HG03103 (cell line): ENCODE measurements around the gene KRTAP4-1.
"Not testable (repeated sequence)": the region's sequence is repeated elsewhere in the genome, so short reads cannot be mapped to it uniquely, and the experiment has no call there.

Source experiments
- ATAC-seq: cut with Tn5 transposase; IDR thresholded peaks from one replicate; pipeline ENCODE4 v1.9.1; 2021; ENCODE audit warnings: low read depth; ENCODE audit not compliant: unreplicated experiment

The KRTAP4-1 gene

GRCh38 chr17:41184480-41184961 lies at the start of gene KRTAP4-1:
KRTAP4-1 (minus strand) TSS chr17:41184911; CDS start chr17:41184854, 57 bp downstream.
- ATAC-seq: no peak

GRCh38 chr17:41232399-41233105 lies 47.8 kb upstream of the KRTAP4-1 start, which contains the start of gene KRTAP9-3:
KRTAP9-3 (plus strand) TSS chr17:41232449; CDS start chr17:41232502, 53 bp downstream.
- not testable (repeated sequence) for ATAC-seq

GRCh38 chr17:41231731-41232130 lies 47.0 kb upstream of the KRTAP4-1 start:
- no peak for ATAC-seq

GRCh38 chr17:41230094-41230493 lies 45.4 kb upstream of the KRTAP4-1 start:
- ATAC-seq: no peak

- not testable (repeated sequence) for ATAC-seq
These were observed 41.9 kb upstream of the KRTAP4-1 start, which contains the start of gene KRTAP9-2 for GRCh38 chr17:41226598-41227095. KRTAP9-2 (plus strand) TSS chr17:41226648; CDS start chr17:41226655, 7 bp downstream.

- ATAC-seq: no peak
These were observed 41.3 kb upstream of the KRTAP4-1 start for GRCh38 chr17:41226051-41226450.

- ATAC-seq: no peak
These were observed 39.1 kb upstream of the KRTAP4-1 start for GRCh38 chr17:41223821-41224220.

GRCh38 chr17:41215681-41216080 lies 31.0 kb upstream of the KRTAP4-1 start:
- no peak for ATAC-seq

GRCh38 chr17:41212524-41213169 lies 27.9 kb upstream of the KRTAP4-1 start:
- ATAC-seq: no peak

- no peak for ATAC-seq
These were observed 27.2 kb upstream of the KRTAP4-1 start for GRCh38 chr17:41211845-41212466.

- ATAC-seq: no peak
These were observed 14.8 kb upstream of the KRTAP4-1 start for GRCh38 chr17:41199421-41200078.

- ATAC-seq: no peak
These were observed 11.4 kb upstream of the KRTAP4-1 start for GRCh38 chr17:41196068-41196467.

- no peak for ATAC-seq
These were observed 5.6 kb upstream of the KRTAP4-1 start for GRCh38 chr17:41190328-41190727.

GRCh38 chr17:41189837-41190318 lies 5.2 kb upstream of the KRTAP4-1 start, which contains the start of gene KRTAP9-1:
KRTAP9-1 (plus strand) TSS chr17:41189887; CDS start chr17:41189887, 0 bp downstream.
- not testable (repeated sequence) for ATAC-seq

- no peak for ATAC-seq
These were observed 2.2 kb upstream of the KRTAP4-1 start for GRCh38 chr17:41186872-41187271.

- no peak for ATAC-seq
These were observed 290 bp upstream of the KRTAP4-1 start for GRCh38 chr17:41185001-41185400.

GRCh38 chr17:41178843-41179616 lies 5.7 kb downstream of the KRTAP4-1 start:
- ATAC-seq: no peak

- no peak for ATAC-seq
These were observed 6.4 kb downstream of the KRTAP4-1 start for GRCh38 chr17:41178341-41178740.

GRCh38 chr17:41177727-41178271 lies 6.9 kb downstream of the KRTAP4-1 start, which contains the start of gene KRTAP4-2:
KRTAP4-2 (minus strand) TSS chr17:41178221; CDS start chr17:41178164, 57 bp downstream.
- ATAC-seq: no peak
